Left renal pelvis (tissue), 4 donors: Measurements from ENCODE around the gene DUOXA2. TPM values are rescaled to one million over a fixed set of nuclear protein-coding genes. Genes with fewer than 3 reads are reported as not detected.
"Not testable (repeated sequence)": the region's sequence is repeated elsewhere in the genome, so short reads cannot be mapped to it uniquely, and the experiment has no call there.

Experiments used
- DNase-seq, 4 donors: peaks; one replicate each; pipeline ENCODE4 v3.0.0-alpha.2; 2013; ENCODE audit warnings: low read depth in 4 of 4, low spot score in 3 of 4
- polyA plus RNA-seq, 4 donors: library from polyadenylated mRNA; unstranded; fragments of 120-200 nt; gene quantifications; one replicate each; pipeline ENCODE4 v1.2.1, GENCODE V29; 2013; ENCODE audit not compliant: insufficient read length in 4 of 4

The DUOXA2 gene
- polyA plus RNA-seq, result not detected

DNA sequence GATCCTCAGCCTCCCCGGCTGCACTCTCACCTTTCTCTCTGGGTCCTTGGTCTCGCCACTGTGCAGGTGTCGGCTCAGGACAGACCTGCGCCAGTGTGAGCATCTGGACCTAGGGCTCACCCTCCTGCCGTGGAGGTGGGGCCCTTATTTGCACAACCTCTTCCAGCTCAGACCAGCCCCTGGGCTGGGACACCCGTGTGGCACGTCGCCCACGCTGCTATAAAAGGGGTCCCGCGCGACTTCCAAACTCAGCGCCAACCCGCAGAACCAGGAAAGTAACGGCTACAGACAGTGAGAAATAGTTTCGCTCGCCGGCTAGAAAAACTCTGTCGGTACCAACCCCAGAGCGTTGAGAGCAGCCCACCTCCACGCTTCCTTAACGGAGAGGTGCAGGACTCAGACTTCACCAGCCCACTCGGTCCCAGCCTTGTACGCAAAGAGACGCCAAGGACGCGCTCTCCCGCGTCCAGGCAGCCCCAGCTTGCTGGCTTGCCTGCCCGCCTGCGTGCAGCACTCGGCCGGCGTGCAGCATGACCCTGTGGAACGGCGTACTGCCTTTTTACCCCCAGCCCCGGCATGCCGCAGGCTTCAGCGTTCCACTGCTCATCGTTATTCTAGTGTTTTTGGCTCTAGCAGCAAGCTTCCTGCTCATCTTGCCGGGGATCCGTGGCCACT lies at the start of gene DUOXA2, which contains the start of gene DUOX2:
Gene DUOXA2, plus strand, starts transcription at position 251 of the 675 bp plus-strand sequence. Its CDS starts 280 bp downstream, at position 531.
Gene DUOX2, minus strand, starts transcription at position 97 of the 675 bp plus-strand sequence. CDS start 761 bp downstream, outside the sequence.
- no peak for DNase-seq

DNA sequence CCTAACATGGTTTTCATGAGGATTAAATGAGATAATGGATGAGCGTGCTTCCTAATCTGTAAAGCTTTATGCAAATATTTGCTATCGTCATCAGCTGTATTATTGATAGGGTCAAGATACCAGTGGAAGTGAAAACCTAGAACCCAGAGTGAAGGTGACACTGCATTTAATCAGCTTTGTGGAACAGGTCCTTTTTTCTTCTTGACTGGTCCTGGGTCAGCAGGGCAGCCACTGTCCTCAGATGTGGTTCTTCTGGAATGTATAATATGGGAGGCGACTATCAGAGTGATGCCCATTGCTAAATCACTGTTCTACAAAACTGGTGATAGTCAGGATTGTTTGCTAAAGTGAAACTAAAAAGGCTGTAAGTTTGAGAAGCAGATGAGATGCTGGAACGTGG lies 49.7 kb upstream of the DUOXA2 start:
- no peak for DNase-seq

DNA sequence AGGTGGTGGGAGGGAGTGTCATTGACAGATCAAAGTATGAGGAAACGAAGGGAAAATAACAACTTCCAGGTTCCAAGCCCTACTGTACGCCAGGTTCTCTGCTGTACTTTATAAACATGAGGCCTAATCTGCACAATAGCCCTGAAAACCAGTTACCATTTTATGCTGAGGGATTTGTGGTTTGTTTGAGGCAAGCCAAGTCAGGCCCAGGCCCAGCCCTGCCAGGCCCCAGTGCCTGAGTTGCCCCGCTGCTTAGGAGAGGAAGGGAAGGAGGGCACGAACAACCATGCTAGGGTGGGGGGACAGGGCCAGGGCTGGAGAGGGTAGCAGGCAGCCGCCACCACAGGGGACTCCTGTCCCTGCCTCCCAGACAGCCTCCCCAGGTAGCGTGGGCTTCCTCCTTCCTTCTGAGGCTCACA lies 44.2 kb upstream of the DUOXA2 start:
- not testable (repeated sequence) for DNase-seq

DNA sequence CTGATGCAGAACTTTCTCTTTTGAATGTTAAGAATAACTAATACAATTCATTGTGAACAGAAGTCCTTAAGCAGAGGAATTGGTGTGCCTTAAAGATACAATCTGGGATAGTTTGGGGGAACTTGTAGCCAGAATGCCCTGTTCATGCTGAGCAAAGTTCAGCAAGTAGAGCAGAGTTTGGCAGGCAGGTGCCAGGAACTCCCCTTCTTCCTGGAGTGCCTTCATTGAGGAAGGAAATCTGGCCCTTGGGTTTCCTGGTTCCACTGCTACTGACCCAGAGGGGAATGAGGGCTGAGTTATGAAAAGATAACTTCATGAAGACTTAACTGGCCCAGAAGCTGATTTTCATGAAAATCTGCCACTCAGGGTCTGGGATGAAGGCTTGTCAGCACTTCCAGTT lies 40.5 kb upstream of the DUOXA2 start:
- DNase-seq, result not testable (repeated sequence)

DNA sequence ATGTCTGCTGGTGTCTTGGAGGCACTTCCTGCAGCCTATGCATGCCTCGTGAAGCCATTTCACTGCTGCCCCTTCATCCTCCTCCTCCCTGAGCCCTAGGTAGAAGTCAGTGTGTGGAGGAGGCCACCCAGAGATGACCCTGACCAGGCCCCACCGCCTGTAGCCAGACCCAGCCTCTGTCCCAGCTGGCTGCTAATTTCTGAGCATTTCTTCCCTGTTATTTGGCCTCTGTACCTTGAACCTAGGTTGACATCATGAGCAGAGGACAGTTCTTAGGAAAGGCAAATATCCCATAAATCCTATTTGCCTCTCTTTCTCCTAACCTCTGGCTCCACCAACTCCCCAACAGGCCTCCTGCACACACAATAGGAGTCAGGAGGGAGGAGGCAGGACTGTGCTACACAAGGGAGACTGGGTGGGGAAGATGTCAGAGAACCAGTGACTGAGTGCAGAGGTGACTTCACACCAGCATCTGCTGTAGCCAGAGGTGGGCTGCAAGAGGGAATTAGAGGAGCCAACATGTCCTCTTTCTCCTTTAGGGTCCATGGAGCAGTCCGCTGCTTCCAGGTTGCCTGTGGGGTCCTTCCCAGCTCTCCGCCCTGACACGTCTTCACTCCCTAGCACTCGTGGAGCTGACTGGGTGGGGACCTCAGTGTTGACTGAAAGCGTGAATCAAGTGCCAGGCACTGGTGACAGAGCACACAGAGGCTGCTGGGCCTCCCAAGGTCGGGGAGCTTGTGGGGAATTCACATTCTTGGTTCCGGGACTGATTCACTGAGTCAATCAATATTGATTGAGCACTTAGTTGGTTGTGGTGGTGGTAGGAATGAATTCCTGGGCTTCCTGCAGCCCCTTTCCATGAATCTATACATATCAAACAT lies 38.4 kb upstream of the DUOXA2 start:
- DNase-seq, result not testable (repeated sequence)

DNA sequence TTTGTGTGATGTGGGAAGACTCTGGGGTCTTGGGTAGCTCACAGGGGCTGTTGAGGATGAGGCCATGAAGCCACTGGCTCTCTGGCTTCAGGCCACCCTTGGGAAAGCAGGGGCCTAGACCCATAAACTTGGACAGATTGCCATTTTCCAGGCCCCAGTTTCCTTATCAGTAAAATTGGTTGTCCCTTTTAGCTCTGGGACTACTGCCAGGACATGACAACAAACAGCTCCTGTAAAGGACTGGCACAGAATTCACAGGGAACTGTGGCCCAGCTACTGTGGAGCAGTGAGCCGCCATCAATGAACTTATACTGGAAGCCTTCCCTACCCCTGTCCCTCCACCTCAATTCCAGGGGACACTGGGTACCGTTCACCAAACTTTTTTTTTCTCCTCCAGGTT lies 36.7 kb upstream of the DUOXA2 start:
- DNase-seq, result not testable (repeated sequence)

DNA sequence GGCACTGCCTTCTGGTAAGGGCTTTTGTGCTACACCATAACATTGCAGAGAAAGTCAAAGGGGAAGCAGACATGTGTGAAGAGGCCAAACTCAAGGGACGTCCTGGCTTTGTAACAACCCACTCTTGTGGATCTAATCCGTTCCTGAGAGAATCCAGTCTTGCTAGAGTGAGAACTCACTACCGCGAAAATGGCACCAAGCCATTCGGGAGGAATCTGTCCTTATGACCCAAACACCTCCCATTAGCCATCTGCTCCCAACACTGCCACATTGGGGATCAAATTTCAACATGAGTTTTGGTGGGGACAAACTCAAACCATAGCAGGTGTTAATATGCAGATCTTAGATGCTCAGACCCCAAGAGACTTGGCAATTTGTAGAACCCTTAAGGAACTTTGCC lies 34.9 kb upstream of the DUOXA2 start:
- not testable (repeated sequence) for DNase-seq

DNA sequence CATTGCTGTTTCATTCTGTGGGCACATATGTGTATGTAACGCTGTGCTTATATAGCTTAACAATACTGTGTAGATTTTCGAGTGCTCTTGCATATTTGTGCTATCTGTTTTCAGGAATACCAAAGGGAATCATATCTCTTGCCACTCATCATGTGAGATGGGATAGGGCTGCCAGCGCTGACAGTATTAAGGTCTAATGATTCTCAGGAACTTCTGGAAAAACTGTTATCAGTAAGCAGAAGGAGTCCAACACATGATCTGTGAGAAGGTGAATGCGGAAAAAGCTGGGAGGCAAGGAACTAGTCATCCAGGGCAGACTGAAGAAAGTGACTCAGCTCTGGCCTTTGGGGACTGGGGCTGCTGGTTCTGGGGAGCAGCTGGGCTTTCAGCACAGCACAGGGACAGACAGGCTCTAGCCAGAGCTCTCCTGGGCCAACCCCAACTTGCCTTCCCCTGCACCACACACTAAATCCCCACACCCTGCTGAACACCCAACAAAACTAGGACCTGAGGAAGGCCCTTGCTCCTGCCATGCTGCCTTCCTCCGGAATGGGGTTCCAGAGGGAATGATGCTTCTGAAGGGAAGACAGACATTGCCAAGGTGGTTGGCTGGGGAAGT lies 34.4 kb upstream of the DUOXA2 start:
- DNase-seq, result not testable (repeated sequence)

DNA sequence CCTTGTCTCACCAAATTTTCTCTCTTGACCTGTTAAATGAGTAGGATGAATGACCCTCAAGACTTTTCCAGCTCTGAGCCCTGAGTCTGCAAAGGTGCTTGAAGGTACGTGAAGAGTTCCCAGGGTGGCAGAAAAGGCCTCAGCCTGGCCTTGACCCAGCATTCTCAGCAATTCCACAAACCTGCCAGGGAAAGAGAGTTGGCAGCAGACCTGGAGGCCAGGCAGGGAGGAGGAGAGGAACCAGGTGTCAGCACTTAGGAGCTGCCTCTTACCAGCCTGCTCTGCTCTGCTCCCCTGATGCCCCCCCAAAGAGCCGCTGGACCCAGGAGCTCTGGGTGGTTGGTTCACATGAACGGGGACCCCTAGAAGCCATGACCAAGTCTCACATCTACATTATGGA lies 33.5 kb upstream of the DUOXA2 start:
- DNase-seq, result not testable (repeated sequence)

DNA sequence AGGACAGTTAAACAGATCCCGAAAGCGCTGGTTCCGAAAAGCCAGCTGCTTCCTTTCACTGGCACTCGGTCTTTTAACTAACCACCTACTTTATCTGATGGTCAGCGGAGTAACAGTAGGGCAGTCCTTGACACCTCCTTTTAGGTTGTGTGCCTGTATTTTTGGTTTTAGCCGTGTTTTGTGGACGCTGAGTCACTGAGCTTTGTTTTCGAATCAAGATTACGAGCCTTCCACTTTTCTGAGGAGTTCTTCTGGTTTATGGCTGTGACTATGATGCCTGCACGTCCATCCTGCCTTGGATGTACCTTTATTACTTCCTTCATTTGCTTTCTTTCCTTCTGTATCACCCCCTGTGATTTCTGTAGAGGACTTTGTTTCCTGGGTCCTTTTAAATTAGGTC lies 31.7 kb upstream of the DUOXA2 start:
- not testable (repeated sequence) for DNase-seq

DNA sequence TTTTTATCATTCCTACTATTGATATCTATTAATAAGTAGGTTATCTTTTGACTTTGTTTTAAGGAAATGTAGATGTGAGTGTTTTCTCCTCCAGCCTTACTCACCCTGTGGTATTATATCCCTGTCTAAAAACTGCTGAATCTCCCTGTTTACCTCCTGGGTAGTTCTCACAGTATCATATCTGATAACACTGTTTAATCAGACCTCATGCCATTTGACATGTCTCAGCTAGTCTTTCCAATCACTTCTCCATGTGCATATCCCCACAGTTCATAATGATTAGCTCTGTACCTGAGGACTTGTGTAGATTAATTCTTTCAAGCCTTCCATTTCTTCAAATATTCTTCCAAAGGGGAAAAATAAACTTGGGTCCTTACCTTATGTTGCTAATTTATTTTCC lies 30.9 kb upstream of the DUOXA2 start:
- no peak for DNase-seq

DNA sequence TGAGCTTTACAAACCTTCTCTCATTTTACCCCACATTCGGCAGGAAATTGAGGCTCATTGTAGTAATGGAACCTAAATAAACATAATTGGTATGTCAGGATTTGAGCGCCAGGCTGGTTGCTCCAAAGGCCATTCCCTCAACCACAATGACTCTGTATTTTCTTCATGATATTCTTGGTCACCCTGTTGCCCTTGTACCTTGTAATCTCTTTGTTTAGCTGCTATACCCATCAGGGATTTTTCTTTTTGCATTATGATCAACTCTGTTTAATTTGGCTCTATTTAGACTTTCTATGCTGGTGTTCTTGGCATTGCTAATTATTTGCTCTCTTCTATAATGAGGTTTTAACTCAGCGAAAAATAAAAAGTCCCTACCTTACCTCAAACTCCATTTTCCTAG lies 30.0 kb upstream of the DUOXA2 start:
- DNase-seq, result no peak

DNA sequence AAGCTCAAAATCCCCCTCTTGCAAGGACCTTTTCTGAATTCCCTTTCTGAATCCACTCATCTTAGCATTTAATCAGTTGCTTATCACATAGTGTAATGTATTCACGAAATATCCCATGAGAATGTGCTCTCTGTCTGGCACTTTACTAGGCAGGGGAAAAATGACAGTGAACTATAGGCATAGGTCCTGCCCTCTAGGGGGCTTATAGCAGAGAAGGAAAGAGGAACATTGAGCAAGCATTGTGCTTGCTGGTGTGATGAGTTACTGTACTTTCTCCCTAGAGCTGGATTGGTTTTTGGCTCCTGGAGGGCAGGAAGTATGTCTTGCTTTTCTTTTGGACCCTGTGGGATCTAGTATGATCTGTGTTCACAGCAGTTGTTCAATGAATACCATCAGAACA lies 26.6 kb upstream of the DUOXA2 start:
- DNase-seq, result no peak

DNA sequence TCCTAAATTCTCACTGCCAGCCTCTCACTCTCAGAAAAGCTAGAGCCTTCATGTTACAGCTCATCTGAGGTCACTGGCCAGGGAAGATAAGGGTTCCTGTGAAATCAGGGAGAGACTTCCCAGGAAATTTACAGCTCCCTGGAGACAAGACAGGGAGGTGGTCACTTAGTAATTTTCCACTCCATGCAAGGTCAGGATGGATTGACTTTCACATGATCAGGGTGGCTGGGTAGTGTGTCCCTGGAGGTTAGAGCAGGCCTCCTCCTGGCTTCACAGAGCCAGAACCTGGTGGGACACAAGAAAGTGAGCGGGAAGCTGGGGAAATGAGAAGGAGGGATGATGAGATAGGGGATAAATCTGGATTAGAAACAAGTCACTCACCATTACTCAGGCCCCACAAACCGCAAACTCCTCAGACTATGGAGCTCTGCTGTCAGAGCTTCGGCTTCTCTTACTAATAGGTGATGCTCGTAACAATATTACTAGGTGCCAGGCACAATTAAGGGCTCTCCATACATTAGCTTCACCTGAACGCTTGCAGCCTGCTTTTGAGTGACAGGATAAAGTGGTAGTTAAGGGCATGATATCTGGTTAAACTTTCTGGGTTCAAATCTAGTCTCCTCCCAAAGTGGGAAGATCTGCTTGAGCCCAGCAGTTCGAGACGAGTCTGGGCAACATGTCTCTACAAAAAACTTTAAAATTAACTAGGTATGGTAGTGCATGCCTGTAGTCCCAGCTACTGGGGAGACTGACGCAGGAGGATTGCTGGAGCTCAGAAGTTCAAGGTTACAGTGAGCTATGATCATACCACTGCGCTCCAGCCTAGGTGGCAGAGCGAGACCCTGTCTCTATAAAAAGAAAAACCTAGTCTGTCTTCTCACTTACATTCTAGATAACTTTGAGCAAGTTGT lies 25.1 kb upstream of the DUOXA2 start:
- no peak for DNase-seq

DNA sequence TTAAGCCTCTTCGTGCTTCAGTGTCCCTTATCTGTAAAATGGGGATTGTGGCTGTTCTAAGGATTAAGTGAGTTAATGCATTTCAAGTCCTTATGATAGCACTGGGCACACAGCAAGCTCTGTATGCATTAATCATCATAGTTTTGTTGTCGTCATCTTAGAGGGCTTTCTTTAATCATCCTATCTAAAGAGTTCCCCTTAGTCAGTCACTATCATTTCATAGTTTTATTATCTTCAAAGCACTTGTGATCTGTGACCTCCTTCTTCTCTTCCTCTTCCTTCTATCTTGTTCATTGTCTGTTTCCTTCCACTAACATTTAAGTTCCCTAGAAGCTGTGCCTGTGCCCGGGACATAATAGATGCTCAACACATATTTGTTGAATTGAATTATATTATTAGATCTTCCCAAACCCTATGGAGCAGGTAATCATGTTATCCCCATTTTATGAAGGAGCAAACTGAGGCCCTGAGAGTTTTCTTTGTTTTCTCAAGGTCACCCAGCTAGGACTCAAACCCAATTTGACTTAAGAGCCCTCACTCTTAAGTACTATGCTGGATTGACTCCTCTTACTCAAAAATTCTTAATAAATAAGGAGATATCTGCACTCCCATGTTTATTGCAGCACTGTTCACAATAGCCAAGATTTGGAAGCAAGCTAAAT lies 24.3 kb upstream of the DUOXA2 start:
- DNase-seq, result no peak

DNA sequence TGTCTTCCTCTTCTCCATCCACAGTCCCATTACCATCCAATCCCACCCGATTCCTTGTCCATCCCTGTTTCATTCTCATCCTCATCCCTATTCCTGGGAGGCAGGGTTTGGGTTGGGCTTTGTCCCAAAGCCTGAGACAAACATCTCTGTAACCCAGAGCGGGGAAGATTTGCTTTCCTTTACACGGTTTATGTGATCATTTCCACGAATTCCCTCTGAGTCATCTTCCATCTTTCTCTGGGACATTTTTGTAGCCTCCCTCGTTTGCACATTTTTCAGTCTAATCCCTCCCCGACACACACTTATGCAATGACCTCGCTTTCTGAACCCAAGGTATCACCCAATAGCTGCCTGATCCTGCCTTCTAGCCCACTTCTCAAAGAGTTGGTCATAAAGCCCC lies 23.0 kb upstream of the DUOXA2 start:
- DNase-seq, result no peak

DNA sequence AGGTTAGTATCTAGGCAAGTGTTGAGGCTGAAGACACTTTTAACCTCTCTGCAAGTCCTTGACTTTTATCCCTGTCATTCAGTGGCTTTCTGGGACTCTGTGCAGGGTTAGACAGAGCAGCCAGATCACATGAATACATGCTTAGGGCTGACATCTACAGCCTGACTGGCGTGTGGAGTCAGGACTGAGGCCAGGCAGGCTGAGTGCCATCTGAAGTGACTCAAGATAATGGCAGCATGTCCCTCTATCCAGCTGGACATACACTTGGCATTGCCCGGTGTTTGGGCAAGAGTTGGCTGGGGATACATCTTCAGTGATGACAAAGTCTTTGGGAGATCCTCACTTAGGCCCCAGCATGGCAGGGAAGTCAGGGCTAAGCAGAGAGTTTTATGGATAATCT lies 22.6 kb upstream of the DUOXA2 start:
- DNase-seq, result no peak

DNA sequence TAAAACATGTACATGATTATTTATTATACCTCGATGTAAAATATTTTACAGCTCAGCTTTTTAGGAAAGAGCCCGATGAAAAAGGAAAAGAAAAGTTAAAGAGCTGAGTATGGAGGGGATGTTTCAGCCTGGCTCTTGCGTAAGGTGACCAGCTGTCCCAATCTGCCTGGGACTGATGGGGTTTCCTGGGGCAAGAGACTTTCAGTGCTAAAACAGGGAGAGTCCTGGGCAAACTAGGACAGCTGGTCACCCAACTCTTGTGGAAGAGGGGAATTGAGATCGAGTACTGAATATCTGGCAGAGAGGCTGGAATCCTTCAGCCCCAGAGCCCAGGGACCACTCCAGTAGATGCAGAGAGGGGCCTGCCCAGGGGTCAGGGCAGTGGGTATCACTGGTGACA lies 21.1 kb upstream of the DUOXA2 start:
- no peak for DNase-seq

DNA sequence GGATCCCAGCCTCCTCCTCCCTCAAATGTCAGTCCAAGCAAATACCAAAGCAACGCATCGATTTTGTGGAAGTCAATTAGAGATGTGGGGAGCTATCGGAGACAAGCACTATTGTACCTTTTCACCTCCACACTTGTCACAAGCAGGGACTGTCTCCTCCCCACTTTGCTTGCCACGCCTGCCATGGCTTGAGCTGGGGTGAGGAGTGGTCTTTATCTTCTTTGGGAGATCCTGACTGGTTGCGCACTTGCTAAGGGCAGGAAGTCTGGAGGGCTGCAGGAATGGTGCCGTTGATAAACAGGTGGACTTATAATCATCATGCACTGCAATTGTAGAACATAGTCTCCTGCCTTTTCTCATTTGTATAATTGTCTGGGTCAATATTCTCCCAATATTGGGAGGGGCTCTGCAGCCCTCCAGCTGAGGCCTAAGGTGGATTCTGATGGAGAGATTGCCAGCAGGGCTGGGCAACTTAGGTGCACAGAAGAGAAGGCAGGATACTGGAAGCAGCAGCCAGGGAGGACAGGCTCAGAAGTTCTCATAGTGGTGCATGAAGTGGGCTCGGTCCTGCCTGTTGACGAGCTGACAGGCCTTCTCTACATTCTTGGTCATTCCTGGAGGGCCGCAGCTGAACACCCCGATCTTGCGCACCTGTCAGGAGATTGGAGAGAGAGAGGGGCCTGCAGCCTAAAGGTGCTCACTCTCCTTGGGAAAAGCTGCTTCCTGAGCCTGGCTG lies 20.3 kb upstream of the DUOXA2 start:
- DNase-seq, result no peak
